GM19328 (cell line): Measurements from ENCODE around the gene GSX2.

Source experiments
- ATAC-seq: cut with Tn5 transposase; IDR thresholded peaks from one replicate; pipeline ENCODE4 v1.9.1; 2021; ENCODE audit warnings: mild to moderate bottlenecking, moderate library complexity; ENCODE audit not compliant: unreplicated experiment

Gene GSX2

DNA sequence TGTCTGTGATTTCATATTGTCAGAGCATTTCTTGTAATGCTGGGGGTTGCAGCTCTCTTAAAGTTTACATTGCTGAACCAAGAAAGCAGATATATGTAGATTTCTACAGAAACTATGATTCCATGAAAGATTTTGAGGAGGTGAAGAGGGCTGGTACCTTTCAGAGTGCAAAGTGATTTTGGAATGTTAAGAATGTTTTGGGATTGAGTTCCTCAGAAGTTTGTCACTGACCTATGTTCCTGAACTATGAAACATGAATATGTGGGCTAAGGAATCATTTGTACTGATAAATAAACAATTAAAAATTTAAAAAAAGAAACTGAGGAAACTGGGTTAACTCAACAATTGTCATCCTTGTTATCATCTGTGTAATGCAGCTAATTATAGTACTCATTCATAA lies 23.3 kb upstream of the GSX2 start:
- no peak for ATAC-seq

DNA sequence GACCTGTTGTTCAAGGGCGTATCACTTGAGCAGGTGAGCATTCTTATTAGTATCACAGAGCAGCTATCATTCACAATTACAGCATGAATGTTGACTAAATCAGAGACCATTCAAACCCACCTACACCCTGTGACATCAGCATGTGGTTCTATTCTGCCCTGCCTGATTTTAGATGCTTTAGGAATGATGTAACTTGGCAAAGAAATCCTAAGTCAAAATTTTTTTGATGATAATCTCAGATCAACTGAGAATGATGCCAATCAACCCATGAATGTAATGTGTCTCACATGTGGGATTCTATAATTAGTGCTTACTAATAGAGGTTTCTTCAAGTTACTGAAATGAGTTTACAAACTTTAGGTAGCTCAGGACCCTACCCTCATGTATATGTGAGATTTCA lies 22.2 kb upstream of the GSX2 start:
- ATAC-seq: no peak

DNA sequence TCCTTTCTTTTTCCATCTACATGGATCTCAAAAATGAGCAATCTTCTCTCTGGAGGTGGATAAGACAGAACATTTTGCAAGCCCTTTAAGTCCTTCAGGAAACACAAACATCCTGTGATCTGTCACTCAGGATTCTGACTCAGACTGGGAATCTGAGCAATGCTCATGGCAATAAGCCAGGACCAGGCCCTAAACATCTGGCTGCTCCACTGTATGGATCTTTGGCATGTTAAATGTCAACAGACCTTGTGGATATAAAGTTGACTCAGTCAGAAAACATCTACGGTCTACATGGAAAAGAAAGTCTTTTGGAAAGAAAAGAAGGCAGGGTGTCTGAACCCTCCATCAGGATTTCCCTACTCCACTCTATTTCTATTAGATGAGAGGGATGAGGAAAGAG lies 17.8 kb upstream of the GSX2 start:
- ATAC-seq: no peak

DNA sequence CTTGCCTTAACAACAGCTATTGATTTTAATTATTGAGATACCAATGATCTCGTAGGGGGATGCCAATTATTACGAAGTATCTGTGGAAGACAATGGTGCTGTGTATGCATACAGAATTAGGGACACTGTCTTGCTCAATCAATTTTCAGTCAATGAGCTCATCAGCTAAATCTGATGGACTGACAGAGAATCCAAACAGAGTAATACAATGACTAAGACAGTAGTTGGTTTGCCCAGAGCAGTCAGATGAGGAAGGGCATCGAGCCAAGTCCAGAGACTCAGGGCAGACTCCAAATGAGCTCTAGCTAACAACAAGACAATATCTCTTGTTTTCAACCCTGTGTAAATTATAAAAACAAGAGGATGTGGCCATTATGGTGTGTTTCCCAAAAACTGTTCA lies 14.7 kb upstream of the GSX2 start:
- ATAC-seq: no peak

DNA sequence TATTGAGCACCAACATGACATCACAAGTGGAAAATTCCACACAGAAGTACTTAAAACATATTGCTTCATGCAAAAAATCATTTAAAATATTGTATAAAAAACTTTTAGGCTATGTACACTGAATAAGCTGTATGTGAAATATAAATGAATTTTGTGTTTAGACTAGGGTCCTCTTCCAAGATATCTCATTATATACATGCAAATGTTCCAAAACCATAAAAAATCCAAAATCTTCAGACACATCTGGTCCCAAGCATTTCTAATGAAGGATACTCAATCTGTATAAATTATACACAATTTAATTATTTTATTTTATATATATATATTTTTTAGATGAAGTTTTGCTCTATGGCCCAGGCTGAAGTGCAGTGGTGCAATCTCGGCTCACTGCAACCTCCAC lies 10.1 kb upstream of the GSX2 start:
- ATAC-seq: no peak

DNA sequence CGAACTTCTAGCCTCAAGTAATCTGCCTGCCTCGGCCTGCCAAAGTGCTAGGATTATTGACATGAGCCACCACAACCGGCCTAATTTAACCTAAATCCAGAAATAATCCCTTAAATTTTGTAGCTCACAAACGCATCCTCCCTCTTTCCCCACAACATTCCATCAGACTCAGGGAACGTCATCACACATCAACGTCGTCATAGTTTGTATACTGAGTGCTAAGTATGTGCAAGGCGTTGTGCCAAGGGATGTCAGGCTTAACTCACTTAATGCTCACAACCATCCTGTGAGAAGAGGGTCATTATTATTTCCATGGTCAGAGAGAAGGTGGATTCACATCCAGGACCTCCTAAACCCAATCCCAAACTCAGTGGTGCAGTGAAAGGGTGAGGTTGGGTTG lies 9.6 kb upstream of the GSX2 start:
- ATAC-seq: no peak

DNA sequence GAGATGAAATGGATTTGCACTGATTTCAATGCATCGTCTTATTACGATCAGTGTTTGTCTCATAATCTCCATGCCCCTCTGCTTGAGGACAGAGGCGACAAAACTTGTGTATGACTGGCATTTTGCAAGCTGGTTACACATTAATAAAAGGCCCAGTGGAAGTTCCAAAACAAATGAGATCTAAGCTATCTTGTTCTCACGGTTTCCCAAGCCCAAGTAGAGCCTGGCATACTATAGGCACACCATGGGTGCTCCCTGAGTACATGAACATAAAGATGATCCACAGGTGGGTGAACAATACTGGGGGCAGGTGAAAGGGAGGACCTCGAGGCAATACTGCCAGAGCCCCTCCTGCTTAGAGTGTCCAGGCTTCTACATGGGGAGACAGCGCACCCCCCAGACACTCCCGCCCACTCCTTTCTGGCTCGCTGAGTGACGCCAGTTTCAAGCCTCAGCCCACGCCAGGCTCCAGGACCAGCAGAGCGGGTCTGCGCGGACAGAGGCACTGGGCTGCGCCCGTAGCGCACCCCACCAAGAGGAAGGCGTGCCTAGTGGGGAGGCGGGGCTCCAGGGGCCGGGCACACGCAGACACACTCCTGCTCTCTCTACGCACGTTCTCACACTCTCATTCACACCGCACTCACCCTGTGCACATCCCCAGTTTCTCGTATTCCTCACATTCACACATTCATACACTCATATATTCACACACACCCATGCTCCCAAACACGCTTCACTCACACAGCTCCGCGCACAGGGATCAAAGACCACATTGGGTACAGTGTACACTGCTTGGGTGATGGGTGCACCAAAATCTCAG lies 8.9 kb upstream of the GSX2 start:
- ATAC-seq: peak; percentile 47

DNA sequence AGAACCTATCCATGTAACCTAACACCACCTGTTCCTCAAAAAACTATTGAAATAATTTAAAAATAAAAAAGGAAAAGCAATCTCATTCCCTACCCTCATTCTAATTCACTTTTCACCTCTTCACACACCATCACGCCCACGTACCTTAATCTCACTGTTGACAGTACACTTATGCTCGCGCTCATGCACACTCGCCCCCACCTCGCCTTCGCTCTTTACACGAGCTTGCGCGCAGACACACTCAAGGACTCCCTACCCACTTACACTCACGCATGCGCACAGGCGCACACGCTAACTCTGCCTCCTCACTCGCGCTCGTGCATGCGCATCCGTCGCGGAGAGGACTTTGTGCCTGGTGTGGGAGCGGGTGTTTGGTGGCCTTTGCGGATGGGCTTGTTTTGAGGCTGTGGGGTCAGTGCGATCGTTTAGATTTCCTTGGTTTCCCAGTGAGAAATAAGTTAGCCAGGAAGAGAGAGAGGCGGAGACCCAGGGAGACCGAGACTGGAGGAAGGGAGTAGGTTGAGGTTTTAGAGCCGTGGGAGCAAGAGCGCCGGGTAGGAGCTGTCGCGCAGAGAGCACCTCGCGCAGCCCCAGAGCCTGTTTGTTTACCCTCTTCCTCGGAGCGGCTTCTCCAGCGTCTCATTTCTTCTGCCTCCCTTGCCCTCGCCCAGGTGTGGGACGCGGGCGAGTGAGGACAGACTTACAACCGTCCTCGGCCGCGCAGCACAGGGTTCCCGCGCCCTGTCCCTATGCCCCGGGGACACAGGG lies 8.1 kb upstream of the GSX2 start:
- peak; percentile 53 for ATAC-seq

DNA sequence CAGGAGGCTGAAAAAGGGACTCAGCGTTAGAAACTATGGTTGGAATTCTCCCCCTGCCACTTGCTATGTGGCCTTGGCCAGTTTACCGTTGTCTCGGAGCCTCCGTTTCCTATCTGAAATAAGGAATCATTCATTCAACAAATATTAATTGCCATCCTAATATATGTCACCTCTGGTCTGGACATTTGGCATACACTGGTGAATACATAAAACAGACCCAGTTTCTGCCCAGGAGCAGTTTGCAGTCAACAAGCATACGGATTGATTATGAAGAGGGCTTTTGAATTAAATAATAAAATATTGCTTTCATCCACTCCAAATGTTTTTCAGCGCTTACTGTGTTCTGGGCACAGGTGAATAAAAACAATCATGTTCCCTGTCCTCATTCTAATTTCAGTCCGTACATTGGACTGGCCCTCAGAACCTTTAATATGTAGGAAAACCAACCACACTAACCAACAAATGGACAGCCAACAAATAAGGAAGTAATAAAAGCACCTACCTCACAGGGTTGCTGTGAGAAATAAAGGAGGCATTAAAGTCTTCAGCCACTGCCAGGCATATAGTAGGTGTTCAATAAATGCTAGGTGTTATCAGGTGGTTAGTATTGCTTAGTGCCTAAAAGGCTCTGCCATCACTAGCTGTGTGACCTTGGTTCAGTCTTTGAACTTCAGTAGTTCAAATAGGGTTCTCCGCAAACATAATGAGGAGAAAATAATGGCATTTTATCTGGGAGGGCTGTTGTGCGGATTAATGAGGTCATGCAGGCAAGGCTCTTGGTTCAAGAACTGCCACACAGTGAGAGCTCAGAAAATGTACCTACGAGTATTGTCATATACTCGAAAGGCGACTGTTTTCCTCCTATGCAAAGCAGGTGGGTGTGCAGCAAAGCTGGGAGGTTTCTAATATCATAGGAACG lies 7.3 kb upstream of the GSX2 start:
- ATAC-seq: no peak

DNA sequence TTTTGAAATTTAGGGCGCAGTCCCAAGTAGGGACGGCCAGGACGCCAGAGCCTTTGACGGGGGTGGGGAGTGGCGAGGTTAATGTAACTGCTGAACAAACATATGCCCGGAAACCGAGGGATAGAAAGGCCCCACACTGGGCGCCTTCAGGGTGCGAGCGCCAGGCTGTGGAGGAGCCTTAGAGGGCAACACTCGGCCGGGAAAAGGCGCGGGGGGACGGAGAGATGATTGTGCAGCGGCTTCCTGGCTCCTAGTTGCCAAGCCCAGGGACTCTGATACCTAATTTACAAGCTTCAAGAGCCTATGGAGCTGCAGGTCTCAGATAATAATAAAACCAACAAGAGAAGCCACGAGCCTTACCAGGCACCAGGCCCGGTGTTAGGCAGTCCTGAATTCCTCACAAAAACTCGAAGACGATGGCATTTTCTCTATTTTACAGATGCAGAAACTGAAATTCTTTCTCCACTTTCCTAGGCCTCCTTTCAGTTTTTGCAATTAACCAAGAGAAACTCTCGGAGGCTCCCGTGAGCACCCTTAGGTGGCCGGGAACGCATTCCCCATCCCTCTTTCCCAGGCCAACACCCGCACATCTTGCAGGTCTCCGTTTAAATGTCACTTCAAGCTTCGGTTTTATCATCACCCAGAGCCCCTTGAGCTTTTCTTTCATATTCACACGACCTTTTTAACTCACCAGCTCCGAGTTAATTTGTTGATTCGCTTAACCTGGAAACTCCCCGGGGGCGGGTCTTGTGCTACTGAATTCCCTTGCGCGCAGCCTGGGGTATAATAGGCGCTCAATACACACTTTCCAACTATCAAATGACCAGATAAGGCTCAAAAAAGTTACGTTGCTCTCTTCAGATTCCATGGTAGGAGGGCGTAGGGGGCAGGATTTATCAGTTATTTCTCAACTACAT lies 6.4 kb upstream of the GSX2 start:
- no peak for ATAC-seq

DNA sequence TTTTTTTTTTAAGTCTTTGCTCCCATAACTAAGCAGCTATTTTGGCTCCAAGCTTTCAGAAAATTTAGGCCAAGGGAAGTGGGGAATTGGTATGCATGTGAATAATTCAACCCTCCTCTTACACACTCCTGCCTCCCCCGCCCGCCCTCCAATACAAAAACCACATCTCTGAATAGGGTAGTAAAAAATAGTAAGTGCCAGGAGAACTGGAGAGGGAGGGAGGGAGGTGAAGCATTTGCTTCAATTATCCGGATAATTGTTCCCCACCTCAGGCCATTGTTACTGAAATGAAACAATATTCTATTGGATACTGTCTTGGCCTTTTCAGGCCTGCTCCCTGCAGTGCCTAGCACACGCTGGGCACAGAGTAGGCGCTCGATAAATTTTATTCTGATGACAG lies 5.5 kb upstream of the GSX2 start:
- ATAC-seq: no peak

DNA sequence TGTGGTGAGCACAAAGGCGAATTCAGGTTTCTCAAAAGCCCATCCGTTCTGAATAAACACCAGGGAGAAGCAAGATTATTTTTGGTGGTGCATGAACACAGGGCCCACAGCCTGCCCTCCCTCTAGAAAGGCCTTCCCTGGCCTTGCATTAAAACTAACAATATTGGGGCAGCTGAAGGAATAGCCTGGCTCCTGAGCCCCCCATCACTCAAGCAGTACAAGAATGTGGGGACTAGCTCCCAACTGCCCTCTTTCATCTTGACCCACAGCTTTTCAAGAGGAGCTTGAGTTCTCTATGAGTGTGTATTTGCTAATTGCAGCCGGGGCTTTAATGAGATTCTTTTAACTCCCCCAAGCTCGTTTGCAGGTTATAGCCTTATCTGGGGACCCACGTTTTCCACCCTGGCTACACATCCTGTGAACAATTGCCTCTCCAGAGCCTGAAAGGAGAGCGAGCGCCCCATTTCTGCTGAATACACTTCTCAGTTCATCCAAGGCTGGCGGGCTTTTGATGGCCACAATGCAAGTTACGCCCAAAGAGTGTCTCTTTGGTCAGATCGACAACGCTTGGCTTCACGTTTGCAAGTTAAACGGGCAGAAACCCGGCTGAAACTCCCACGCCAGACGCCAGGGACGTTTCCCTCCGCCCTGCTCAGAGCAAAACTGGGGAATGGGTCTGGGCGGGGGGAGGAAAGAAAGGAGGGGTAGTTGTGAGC lies 4.7 kb upstream of the GSX2 start:
- ATAC-seq: no peak

DNA sequence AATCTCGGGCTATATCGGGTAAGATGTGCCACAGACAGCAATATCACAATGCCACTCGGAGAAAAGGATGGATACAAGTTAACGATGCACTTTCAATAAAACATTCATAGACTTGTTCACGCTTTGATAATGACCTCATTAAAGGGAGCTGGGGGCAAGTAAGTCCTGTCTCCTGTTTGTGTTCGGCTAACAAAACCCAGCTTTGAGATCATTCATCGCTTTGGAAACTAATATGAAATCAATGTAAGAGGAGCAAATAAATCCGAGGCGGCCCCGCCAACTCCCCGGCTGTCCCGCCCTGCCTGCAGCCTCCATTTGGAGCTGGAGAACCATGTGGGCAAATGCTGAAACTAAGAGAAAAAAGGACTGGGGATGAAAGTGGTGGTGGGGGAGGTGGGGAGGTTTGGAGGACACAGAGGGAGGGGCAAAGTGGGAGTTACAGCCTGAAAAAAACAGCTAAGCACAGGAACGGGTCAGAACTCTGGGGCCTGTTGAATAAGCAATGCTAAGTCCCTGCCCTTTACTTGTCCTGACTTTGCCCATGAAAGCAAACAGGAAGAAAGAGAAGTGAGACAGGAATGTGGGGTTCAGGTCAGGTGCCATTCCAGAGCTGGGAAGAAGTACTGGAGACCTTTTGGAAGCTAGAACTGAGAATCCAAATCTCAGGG lies 3.5 kb upstream of the GSX2 start:
- no peak for ATAC-seq

DNA sequence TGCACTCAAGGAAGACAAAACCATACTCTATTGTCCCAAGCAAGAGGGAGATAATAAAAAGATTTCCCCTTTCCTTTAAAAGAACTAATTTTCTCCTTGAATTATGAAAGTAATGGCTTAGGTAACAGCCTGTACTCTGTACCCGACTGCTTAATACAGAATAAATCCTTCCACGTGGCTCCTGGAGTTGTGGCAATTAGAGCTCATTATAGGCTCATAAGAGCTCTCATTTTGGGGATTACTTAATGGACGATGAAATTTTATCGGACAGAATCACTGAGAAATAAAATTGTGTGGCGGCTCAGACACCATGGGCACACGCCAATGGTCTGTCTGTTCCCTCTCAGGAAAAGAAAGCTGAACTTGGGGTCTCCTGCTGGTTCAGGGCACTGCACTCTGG lies 2.8 kb upstream of the GSX2 start:
- ATAC-seq: no peak

DNA sequence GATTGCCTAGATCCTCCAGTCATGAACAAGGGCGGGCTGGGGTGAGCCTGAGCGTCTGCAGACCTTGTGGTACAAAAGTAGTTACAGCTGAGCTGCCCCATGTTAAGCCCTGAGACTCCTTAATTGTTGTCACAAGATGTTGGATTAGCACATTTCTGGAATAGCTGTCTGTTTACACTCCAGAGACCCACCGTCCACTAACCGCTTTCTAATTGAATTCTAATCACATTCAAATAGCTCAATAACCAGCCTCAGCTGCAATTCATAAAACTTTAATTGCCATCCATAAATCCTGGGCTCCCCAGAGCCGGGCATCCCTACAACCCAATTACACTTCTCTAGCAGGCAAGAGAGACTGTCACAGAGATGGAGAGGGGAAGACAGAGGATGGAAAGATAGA lies 1.6 kb upstream of the GSX2 start:
- ATAC-seq: no peak

DNA sequence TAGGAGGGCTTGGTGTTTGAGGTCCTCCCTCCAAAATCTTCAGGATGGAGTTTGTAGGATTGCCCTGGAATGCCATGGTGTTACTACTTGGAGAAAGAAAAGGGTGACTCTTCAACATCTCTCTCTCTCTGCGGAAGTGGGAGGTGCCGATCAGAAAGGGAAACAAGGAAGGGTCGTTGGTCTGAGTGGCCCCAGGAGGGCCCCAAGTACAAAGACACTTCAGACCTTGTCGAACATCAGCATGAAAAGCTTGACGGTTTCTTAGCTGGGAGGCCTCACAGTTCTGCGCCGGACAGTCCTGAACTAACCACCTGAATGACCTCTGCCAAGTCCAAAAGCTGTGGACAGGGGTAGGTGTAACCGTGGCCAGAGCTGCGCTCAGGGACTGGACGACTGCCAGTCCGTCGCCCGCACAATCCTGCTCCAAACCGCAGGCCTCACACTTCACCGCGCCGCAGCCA lies 646 bp upstream of the GSX2 start:
- ATAC-seq: no peak

DNA sequence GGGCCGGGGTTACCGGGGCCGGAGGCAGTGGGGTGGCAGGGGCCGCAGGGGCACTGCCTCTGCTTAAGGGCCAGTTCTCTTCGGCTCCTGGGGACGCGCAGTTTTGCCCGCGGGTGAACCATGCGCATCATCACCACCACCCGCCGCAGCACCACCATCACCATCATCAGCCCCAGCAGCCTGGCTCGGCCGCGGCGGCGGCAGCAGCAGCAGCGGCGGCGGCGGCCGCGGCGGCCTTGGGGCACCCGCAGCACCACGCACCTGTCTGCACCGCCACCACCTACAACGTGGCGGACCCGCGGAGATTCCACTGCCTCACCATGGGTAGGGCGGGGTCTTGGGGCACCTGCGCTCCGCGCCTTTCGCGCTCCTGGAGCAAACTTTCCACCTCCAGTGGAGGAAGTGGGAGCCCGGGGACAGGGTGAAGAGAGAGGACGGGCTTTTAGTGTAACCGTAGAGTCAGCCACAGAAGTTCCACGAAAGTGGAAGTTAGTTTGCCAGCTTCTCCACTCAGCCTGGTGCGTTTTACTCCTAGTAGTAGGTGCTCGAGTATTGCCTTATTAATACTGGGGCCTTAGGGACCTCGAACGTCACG lies 729 bp downstream of the GSX2 start:
- ATAC-seq: no peak

DNA sequence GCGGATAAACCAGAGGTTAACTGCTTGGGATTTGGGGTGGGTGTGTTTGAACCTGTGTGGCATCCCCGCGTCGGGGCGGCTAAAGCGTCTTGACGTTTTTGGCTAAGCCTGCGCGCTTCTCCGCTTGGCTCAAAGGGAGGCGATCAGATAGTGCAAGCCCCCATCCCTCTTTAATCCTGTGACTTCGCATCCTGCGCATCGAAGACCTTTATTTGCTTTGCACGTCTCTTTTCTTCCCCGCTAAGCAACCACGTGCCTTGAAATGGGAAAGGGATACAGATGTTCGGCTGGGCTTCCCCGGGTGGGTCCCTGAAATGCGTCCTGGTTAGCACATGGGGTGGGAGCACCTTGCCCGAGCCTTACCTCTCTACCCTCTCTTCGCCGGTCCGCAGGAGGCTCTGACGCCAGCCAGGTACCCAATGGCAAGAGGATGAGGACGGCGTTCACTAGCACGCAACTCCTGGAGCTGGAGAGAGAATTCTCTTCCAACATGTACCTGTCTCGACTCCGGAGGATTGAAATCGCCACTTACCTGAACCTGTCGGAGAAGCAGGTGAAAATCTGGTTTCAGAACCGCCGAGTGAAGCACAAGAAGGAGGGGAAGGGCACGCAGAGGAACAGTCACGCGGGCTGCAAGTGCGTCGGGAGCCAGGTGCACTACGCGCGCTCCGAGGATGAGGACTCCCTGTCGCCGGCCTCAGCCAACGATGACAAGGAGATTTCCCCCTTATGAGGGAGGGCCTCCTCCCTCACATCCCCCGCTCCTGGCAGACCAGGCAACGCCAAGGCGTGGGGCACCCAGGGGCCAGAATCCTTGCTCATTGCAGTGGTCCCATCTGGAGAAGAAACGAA lies 1.5 kb downstream of the GSX2 start:
- no peak for ATAC-seq
